DOHH2 (cell line): ENCODE results near the gene ILKAP.

Source experiments
- H3F3A ChIP-seq: fragments of 200-600 bp; sonication (generic), shearing (Covaris generic); 2 replicates; pipeline ENCODE4 v1.6.0; 2016; ENCODE audit warnings: antibody characterized with exemption, mild to moderate bottlenecking; ENCODE audit not compliant: control insufficient read depth, insufficient read depth
- H3K27ac ChIP-seq: fragments of 200-600 bp; sonication (generic); 2 replicates; pipeline ENCODE4 v1.5.1; 2014; ENCODE audit warnings: low read depth, mild to moderate bottlenecking, low read length, moderate library complexity
- H3K27me3 ChIP-seq: fragments of 200-600 bp; sonication (generic); 2 replicates; pipeline ENCODE4 v1.6.1; 2014; ENCODE audit warnings: mild to moderate bottlenecking, low read length, mixed read lengths; ENCODE audit not compliant: control insufficient read depth
- H3K36me3 ChIP-seq: fragments of 200-600 bp; sonication (generic); 2 replicates; pipeline ENCODE4 v1.6.1; 2014; ENCODE audit warnings: mild to moderate bottlenecking, low read length, moderate library complexity, mixed read lengths; ENCODE audit not compliant: control insufficient read depth
- H3K4me1 ChIP-seq: fragments of 200-600 bp; sonication (generic); 2 replicates; pipeline ENCODE4 v1.6.1; 2014; ENCODE audit warnings: mild to moderate bottlenecking, low read length, mixed read lengths; ENCODE audit not compliant: control insufficient read depth
- H3K4me2 ChIP-seq: fragments of 200-600 bp; sonication (generic); 2 replicates; pipeline ENCODE4 v1.6.0; 2014; ENCODE audit warnings: mild to moderate bottlenecking, low read length, moderate library complexity
- H3K4me3 ChIP-seq: fragments of 200-600 bp; sonication (generic); 2 replicates; pipeline ENCODE4 v1.5.1; 2014; ENCODE audit warnings: mild to moderate bottlenecking, low read length, mixed read lengths
- H3K79me2 ChIP-seq: fragments of 200-600 bp; sonication (generic); 2 replicates; pipeline ENCODE4 v1.6.1; 2014; ENCODE audit warnings: mild to moderate bottlenecking, low read length, mixed read lengths; ENCODE audit not compliant: control insufficient read depth
- H3K9me2 ChIP-seq: fragments of 200-600 bp; sonication (generic); replicated peaks from 2 replicates; pipeline ENCODE4 v1.6.1; 2014; ENCODE audit warnings: mild to moderate bottlenecking, low read length, mixed read lengths; ENCODE audit not compliant: control insufficient read depth
- H3K9me3 ChIP-seq: fragments of 200-600 bp; sonication (generic); 2 replicates; pipeline ENCODE4 v1.6.1; 2014; ENCODE audit warnings: antibody characterized with exemption, low read length, mixed read lengths; ENCODE audit not compliant: control insufficient read depth, insufficient read depth
- H4K20me1 ChIP-seq: fragments of 200-600 bp; sonication (generic); 2 replicates; pipeline ENCODE4 v1.6.0; 2014; ENCODE audit warnings: low read depth, mild to moderate bottlenecking, antibody characterized with exemption, low read length, moderate library complexity; ENCODE audit not compliant: control insufficient read depth, insufficient read depth
- EZH2phosphoT487 ChIP-seq: fragments of 200-600 bp; sonication (generic); IDR thresholded peaks from 2 replicates; pipeline ENCODE4 v1.6.1; 2017; ENCODE audit warnings: borderline replicate concordance, mild to moderate bottlenecking, antibody characterized with exemption, low read length, moderate library complexity, mixed read lengths
- TF ChIP-seq, protein P1 (sequence below): fragments of 200-600 bp; sonication (generic); IDR thresholded peaks from one replicate; pipeline ENCODE4 v1.5.1; 2014; ENCODE audit warnings: antibody characterized with exemption, mild to moderate bottlenecking, low read depth, low read length; ENCODE audit not compliant: poor library complexity, severe bottlenecking

The ILKAP gene

DNA sequence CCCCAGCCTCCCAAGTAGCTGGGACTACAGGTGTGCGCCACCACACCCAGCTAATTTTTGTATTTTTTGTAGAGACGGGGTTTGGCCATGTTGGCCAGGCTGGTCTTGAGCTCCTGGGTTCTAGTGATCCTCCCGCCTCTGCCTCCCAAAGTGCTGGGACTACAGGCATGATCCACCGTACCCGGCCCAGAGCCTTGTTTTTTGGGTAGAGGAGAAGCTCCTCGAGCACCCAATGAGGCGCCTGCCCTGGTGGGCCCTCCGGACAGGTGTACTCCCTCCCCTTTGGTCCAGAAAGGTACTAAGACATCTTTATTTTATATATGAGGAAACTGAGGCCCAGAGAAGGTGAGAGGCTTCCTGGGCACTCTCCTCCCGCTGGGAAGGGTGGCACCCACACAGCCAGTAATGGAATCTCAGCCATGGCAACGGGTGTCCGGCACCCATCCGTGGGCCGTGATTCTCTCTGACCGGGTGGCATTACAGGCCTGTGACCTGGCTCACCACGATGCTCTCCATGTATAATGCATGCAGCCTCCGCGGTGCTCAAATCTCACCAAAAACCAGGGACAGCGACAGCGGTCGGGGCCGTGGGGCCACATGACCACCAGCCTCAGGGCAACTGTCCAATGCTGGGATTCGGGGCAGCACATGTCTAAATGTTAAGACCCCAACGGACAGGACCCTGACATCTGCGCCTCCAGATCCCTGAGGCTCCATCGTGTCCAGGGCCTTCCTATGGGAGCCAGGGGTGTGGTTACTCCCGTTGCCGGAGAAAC is 81.8 kb downstream of the ILKAP start:
- TF ChIP-seq EZH2phosphoT487, result no peak
- TF ChIP-seq, protein P1, sequence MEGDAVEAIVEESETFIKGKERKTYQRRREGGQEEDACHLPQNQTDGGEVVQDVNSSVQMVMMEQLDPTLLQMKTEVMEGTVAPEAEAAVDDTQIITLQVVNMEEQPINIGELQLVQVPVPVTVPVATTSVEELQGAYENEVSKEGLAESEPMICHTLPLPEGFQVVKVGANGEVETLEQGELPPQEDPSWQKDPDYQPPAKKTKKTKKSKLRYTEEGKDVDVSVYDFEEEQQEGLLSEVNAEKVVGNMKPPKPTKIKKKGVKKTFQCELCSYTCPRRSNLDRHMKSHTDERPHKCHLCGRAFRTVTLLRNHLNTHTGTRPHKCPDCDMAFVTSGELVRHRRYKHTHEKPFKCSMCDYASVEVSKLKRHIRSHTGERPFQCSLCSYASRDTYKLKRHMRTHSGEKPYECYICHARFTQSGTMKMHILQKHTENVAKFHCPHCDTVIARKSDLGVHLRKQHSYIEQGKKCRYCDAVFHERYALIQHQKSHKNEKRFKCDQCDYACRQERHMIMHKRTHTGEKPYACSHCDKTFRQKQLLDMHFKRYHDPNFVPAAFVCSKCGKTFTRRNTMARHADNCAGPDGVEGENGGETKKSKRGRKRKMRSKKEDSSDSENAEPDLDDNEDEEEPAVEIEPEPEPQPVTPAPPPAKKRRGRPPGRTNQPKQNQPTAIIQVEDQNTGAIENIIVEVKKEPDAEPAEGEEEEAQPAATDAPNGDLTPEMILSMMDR, result no peak
- peaks cover 6% of the 10 kb centered on the region; the same call in 1 of the 2 replicates for H3K9me3 ChIP-seq

DNA sequence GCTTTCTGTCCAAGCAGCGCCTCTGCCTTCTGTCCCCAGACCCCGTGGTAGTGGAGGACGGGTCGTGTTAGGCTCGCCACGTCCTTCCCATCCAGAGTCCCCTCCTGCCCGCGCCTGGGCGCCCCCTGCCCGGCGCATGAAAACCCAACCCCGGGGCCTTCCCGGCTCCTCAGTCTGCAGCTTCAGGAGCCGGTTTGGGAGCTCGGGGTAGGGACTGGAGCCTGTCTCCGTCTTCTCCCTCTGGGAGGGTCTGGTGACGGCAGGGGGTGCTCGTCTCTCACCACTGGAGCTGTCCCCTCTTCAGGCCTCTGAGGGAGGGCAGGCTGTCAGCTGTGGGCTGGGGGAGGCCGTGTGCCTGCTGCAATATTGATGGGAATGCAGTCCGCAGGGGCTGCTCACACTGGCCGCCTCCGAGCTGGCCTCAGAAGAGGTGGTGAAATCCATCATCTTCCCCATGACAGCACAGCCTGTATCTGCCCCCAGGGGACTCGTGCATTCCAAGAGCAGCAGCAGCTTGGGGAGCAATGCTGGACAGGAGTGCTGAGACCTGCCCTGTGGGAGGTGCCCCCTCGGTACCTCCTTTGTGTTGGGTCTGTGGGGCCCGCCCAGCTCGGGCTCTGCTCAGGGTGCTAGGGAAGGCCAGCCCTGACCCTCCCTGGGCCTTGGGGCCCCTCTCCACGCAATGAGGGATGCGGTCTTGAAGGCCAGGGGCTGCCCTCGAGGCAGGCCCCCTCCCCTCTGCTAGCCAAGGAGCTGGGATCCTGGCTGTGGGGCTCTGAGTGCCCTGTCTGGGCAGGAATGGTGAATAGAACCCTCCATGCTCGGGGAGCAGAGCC is 82.8 kb downstream of the ILKAP start:
- Histone ChIP-seq H3K27ac (no peak overlapping the region), H3K36me3 (no peaks in the 10 kb centered on the region), H3K4me3 (no peak overlapping the region), H3F3A (no peaks in the 10 kb centered on the region), H3K9me3 (no peaks in the 10 kb centered on the region), H4K20me1 (no peaks in the 10 kb centered on the region), H3K27me3 (peaks cover 22% of the 10 kb centered on the region), H3K4me2 (no peak overlapping the region), H3K4me1 (peaks cover 4% of the 10 kb centered on the region; the same call in 1 of the 2 replicates), H3K9me2 (no peaks in the 10 kb centered on the region), H3K79me2 (no peaks in the 10 kb centered on the region)
- no peak for TF ChIP-seq EZH2phosphoT487
- TF ChIP-seq, protein P1, result no peak

More for the DNA sequence above, 81.8 kb downstream of the ILKAP start:
- no peaks in the 10 kb centered on the region for H3K9me2 ChIP-seq
- H4K20me1 ChIP-seq, result no peaks in the 10 kb centered on the region
- H3F3A ChIP-seq, result no peaks in the 10 kb centered on the region
- no peak overlapping the region for H3K4me3 ChIP-seq
- H3K4me1 ChIP-seq, result peaks cover 4% of the 10 kb centered on the region; the same call in 1 of the 2 replicates
- H3K27me3 ChIP-seq, result peaks cover 22% of the 10 kb centered on the region
- H3K4me2 ChIP-seq, result no peak overlapping the region
- no peaks in the 10 kb centered on the region for H3K79me2 ChIP-seq
- no peaks in the 10 kb centered on the region for H3K36me3 ChIP-seq
- H3K27ac ChIP-seq, result no peak overlapping the region
